ENCODE measurements around the gene ZNF575. TPM values are rescaled to one million over a fixed set of nuclear protein-coding genes. Genes with fewer than 3 reads are reported as not detected.

The ZNF575 gene
- total and polyA plus RNA-seq, 2 experiments from 2014 or later = 0.10 to 0.65 TPM

- no peak overlapping the region for H3K27ac Mint-ChIP-seq
- TF ChIP-seq CTCF (conservative IDR thresholded peaks at IDR 0.05; ENCODE audit: low read depth in 2 of 2) = no peak
- TF ChIP-seq JUNB (IDR thresholded peaks at IDR 0.05; ENCODE audit: unreplicated experiment) = no peak
- TF ChIP-seq REST (IDR thresholded peaks at IDR 0.05; ENCODE audit: unreplicated experiment) = no peak
- no peak for TF ChIP-seq NANOG (IDR thresholded peaks at IDR 0.05; ENCODE audit: borderline replicate concordance)
- TF ChIP-seq CREB1 (CRISPR knock-in tag; IDR thresholded peaks at IDR 0.05; ENCODE audit: low read depth) = no peak
- TF ChIP-seq POLR2AphosphoS5 (IDR thresholded peaks at IDR 0.05; ENCODE audit: low read depth) = no peak
- TF ChIP-seq ZNF114 (CRISPR knock-in tag; IDR thresholded peaks at IDR 0.05) = no peak
- TF ChIP-seq, protein P1, sequence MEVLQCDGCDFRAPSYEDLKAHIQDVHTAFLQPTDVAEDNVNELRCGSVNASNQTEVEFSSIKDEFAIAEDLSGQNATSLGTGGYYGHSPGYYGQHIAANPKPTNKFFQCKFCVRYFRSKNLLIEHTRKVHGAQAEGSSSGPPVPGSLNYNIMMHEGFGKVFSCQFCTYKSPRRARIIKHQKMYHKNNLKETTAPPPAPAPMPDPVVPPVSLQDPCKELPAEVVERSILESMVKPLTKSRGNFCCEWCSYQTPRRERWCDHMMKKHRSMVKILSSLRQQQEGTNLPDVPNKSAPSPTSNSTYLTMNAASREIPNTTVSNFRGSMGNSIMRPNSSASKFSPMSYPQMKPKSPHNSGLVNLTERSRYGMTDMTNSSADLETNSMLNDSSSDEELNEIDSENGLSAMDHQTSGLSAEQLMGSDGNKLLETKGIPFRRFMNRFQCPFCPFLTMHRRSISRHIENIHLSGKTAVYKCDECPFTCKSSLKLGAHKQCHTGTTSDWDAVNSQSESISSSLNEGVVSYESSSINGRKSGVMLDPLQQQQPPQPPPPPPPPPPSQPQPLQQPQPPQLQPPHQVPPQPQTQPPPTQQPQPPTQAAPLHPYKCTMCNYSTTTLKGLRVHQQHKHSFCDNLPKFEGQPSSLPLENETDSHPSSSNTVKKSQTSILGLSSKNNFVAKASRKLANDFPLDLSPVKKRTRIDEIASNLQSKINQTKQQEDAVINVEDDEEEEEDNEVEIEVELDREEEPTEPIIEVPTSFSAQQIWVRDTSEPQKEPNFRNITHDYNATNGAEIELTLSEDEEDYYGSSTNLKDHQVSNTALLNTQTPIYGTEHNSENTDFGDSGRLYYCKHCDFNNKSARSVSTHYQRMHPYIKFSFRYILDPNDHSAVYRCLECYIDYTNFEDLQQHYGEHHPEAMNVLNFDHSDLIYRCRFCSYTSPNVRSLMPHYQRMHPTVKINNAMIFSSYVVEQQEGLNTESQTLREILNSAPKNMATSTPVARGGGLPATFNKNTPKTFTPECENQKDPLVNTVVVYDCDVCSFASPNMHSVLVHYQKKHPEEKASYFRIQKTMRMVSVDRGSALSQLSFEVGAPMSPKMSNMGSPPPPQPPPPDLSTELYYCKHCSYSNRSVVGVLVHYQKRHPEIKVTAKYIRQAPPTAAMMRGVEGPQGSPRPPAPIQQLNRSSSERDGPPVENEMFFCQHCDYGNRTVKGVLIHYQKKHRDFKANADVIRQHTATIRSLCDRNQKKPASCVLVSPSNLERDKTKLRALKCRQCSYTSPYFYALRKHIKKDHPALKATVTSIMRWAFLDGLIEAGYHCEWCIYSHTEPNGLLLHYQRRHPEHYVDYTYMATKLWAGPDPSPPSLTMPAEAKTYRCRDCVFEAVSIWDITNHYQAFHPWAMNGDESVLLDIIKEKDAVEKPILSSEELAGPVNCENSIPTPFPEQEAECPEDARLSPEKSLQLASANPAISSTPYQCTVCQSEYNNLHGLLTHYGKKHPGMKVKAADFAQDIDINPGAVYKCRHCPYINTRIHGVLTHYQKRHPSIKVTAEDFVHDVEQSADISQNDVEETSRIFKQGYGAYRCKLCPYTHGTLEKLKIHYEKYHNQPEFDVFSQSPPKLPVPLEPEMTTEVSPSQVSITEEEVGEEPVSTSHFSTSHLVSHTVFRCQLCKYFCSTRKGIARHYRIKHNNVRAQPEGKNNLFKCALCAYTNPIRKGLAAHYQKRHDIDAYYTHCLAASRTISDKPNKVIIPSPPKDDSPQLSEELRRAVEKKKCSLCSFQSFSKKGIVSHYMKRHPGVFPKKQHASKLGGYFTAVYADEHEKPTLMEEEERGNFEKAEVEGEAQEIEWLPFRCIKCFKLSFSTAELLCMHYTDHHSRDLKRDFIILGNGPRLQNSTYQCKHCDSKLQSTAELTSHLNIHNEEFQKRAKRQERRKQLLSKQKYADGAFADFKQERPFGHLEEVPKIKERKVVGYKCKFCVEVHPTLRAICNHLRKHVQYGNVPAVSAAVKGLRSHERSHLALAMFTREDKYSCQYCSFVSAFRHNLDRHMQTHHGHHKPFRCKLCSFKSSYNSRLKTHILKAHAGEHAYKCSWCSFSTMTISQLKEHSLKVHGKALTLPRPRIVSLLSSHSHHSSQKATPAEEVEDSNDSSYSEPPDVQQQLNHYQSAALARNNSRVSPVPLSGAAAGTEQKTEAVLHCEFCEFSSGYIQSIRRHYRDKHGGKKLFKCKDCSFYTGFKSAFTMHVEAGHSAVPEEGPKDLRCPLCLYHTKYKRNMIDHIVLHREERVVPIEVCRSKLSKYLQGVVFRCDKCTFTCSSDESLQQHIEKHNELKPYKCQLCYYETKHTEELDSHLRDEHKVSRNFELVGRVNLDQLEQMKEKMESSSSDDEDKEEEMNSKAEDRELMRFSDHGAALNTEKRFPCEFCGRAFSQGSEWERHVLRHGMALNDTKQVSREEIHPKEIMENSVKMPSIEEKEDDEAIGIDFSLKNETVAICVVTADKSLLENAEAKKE (CRISPR knock-in tag; IDR thresholded peaks at IDR 0.05) = no peak
- no peak for TF ChIP-seq EZH2phosphoT487 (IDR thresholded peaks at IDR 0.05; ENCODE audit: unreplicated experiment)
- no peak for TF ChIP-seq ZNF331 (CRISPR knock-in tag; IDR thresholded peaks at IDR 0.05; ENCODE audit: low read depth)
- no peak for TF ChIP-seq STAT1 (IDR thresholded peaks at IDR 0.05; ENCODE audit: unreplicated experiment)
- ATAC-seq = no peak
- H4K20me1 ChIP-seq (replicated peaks; ENCODE audit: insufficient read depth) = no peaks in the 10 kb centered on the region; the same call in 1 of the 2 replicates
- DNase-seq (ENCODE audit: low spot score) = no peak
- H3K9me3 Mint-ChIP-seq = no peaks in the 10 kb centered on the region
- no peak overlapping the region for H2AFZ ChIP-seq
- H3F3A ChIP-seq (replicated peaks; ENCODE audit: low read depth) = 0 out of 2 replicates have a peak, but pooled peaks cover 5% of the 10 kb centered on the region
- H3K36me3 ChIP-seq (ENCODE audit: insufficient read depth) = no peaks in the 10 kb centered on the region
- H3K27ac ChIP-seq (ENCODE audit: low read depth) = no peak overlapping the region
- no peaks in the 10 kb centered on the region for H3K4me1 ChIP-seq (ENCODE audit: insufficient read depth)
- no peak overlapping the region for H3K4me3 Mint-ChIP-seq
- H3K79me2 ChIP-seq (replicated peaks; ENCODE audit: insufficient read depth) = no peaks in the 10 kb centered on the region
- H3K27me3 ChIP-seq (ENCODE audit: insufficient read depth) = no peaks in the 10 kb centered on the region
- peaks cover 2% of the 10 kb centered on the region for H3K27me3 Mint-ChIP-seq (ENCODE audit: insufficient read depth, low read depth, poor library complexity)
- H3K9me2 ChIP-seq (ENCODE audit: insufficient read depth) = no peaks in the 10 kb centered on the region
- no peaks in the 10 kb centered on the region for H3K4me1 Mint-ChIP-seq
- no peak overlapping the region for H3K4me3 ChIP-seq
- H3K4me2 ChIP-seq = no peak overlapping the region
- H3K36me3 Mint-ChIP-seq (ENCODE audit: low read depth) = peaks cover 23% of the 10 kb centered on the region
These were observed 30.9 kb downstream of the ZNF575 start for GRCh38 chr19:43563816-43564457.

Data from GM23338 (cell line).